DLD1 (cell line): ENCODE results near the gene MPHOSPH9.

Experiments
- in situ Hi-C: cut with HindIII; loops from 2 replicates; pipeline ENCODE4 v1.10.0; 2017; ENCODE audit warnings: low sequenced_read_pairs

Gene MPHOSPH9

GRCh38 chr12:123150744-123151456 is 82.0 kb downstream of the MPHOSPH9 start, which contains the start of gene PITPNM2:
TSS of gene PITPNM2 (minus strand) at chr12:123151090. CDS start at chr12:123034590, 116,500 bp downstream.
- in situ Hi-C loops, result no loop called here

GRCh38 chr12:123150275-123150743 is 82.6 kb downstream of the MPHOSPH9 start:
- in situ Hi-C loops, result no loop called here

- in situ Hi-C loops, result no loop called here
Observed at GRCh38 chr12:123149501-123150274, 83.3 kb downstream of the MPHOSPH9 start.

GRCh38 chr12:123149088-123149487 is 83.9 kb downstream of the MPHOSPH9 start:
- in situ Hi-C loops, result no loop called here

- in situ Hi-C loops, result no loop called here
Observed at GRCh38 chr12:123148655-123149054, 84.3 kb downstream of the MPHOSPH9 start.

GRCh38 chr12:123148223-123148622 is 84.7 kb downstream of the MPHOSPH9 start:
- in situ Hi-C loops, result no loop called here

- in situ Hi-C loops, result no loop called here
Observed at GRCh38 chr12:123145211-123145610, 87.7 kb downstream of the MPHOSPH9 start.

- in situ Hi-C loops, result loop anchor here (5.0 kb wide), 1 partner anchor 87 kb away; no protein-coding TSS in a partner anchor
Observed at GRCh38 chr12:123143736-123144461, 89.0 kb downstream of the MPHOSPH9 start.

GRCh38 chr12:123142921-123143735 is 89.8 kb downstream of the MPHOSPH9 start:
- in situ Hi-C loops, result loop anchor here (5.0 kb wide), 1 partner anchor 86 kb away; no protein-coding TSS in a partner anchor

- in situ Hi-C loops, result loop anchor here (5.0 kb wide), 1 partner anchor 85 kb away; no protein-coding TSS in a partner anchor
Observed at GRCh38 chr12:123142518-123142840, 90.5 kb downstream of the MPHOSPH9 start.

GRCh38 chr12:123141615-123142517 is 91.1 kb downstream of the MPHOSPH9 start:
- in situ Hi-C loops, result loop anchor here (5.0 kb wide), 1 partner anchor 85 kb away; no protein-coding TSS in a partner anchor

GRCh38 chr12:123140676-123141614 is 92.0 kb downstream of the MPHOSPH9 start:
- in situ Hi-C loops, result loop anchor here (5.0 kb wide), 1 partner anchor 84 kb away; no protein-coding TSS in a partner anchor

- in situ Hi-C loops, result loop anchor here (5.0 kb wide), 1 partner anchor 83 kb away; no protein-coding TSS in a partner anchor
Observed at GRCh38 chr12:123139926-123140675, 92.8 kb downstream of the MPHOSPH9 start.

GRCh38 chr12:123135688-123136087 is 97.3 kb downstream of the MPHOSPH9 start:
- in situ Hi-C loops, result no loop called here

- in situ Hi-C loops, result no loop called here
Observed at GRCh38 chr12:123134826-123135225, 98.1 kb downstream of the MPHOSPH9 start.

GRCh38 chr12:123134271-123134671 is 98.7 kb downstream of the MPHOSPH9 start:
- in situ Hi-C loops, result no loop called here

GRCh38 chr12:123133701-123134100 is 99.2 kb downstream of the MPHOSPH9 start:
- in situ Hi-C loops, result no loop called here
